GM13976 (cell line): ENCODE data around the gene ADIPOR2.

Experiments used
- DNase-seq: peaks from one replicate; pipeline ENCODE4 v3.0.0; 2012; ENCODE audit warnings: low spot score
- CTCF ChIP-seq: IDR thresholded peaks from 2 replicates; pipeline ENCODE4 v1.5.1; 2012; ENCODE audit warnings: borderline replicate concordance, mild to moderate bottlenecking; ENCODE audit not compliant: insufficient read depth; ENCODE audit errors: extremely low read depth, missing control alignments, control extremely low read depth
- in situ Hi-C: fragments of 300-500 bp; cut with MboI; formaldehyde crosslinking; loops from one replicate; pipeline ENCODE4 v1.12.0; 2022; ENCODE audit warnings: low sequenced_read_pairs, mixed read lengths, inconsistent platforms; ENCODE audit not compliant: unreplicated experiment

ADIPOR2 gene

GRCh38 chr12:1820191-1820895 lies 129.5 kb downstream of the ADIPOR2 start, which contains the start of gene LRTM2:
TSS of gene LRTM2 (plus strand) at chr12:1820565. CDS start at chr12:1828149, 7,584 bp downstream.
- no peak for DNase-seq
- TF ChIP-seq CTCF: no peak
- in situ Hi-C loops: loop anchor here (25.0 kb wide), 1 partner anchor 217 kb away; no protein-coding TSS in a partner anchor

- in situ Hi-C loops: loop anchor here (25.0 kb wide), 1 partner anchor 216 kb away; no protein-coding TSS in a partner anchor
- no peak for DNase-seq
- no peak for TF ChIP-seq CTCF
These were observed 130.0 kb downstream of the ADIPOR2 start for GRCh38 chr12:1820896-1821291.

- in situ Hi-C loops: loop anchor here (25.0 kb wide), 1 partner anchor 215 kb away; no protein-coding TSS in a partner anchor
- no peak for DNase-seq
These were observed 130.9 kb downstream of the ADIPOR2 start for GRCh38 chr12:1821805-1822204.

GRCh38 chr12:1822699-1823098 lies 131.8 kb downstream of the ADIPOR2 start:
- TF ChIP-seq CTCF: no peak
- no peak for DNase-seq
- in situ Hi-C loops: loop anchor here (25.0 kb wide), 1 partner anchor 215 kb away; no protein-coding TSS in a partner anchor

More at GRCh38 chr12:1821805-1822204, 130.9 kb downstream of the ADIPOR2 start:
- TF ChIP-seq CTCF: no peak

- DNase-seq: no peak
- no peak for TF ChIP-seq CTCF
- in situ Hi-C loops: loop anchor here (25.0 kb wide), 1 partner anchor 214 kb away; no protein-coding TSS in a partner anchor
These were observed 132.4 kb downstream of the ADIPOR2 start for GRCh38 chr12:1823237-1823636.

GRCh38 chr12:1825382-1826102 lies 134.7 kb downstream of the ADIPOR2 start:
- TF ChIP-seq CTCF: no peak
- no peak for DNase-seq
- in situ Hi-C loops: no loop called here
